Ovary (tissue), 9 donors: ENCODE results near the gene CUBN. TPM values are rescaled to one million over a fixed set of nuclear protein-coding genes. Genes with fewer than 3 reads are reported as not detected.

Experiments used
- DNase-seq, 5 donors: peaks; one replicate each; pipeline ENCODE4 v3.0.0-alpha.2; 2019 to 2020
- H3K27ac ChIP-seq, 2 donors: fragments of 200-600 bp; one replicate each; pipeline versions ENCODE4 v1.5.1 to v1.8.0; 2019 to 2022
- H3K27me3 ChIP-seq: fragments of 200-600 bp; one replicate; pipeline ENCODE4 v1.8.0; 2022
- H3K36me3 ChIP-seq: fragments of 200-600 bp; sonication (generic); one replicate; pipeline ENCODE4 v1.5.1; 2019
- H3K4me1 ChIP-seq: one replicate; pipeline ENCODE4 v1.8.1; 2013; ENCODE audit warnings: mild to moderate bottlenecking, moderate library complexity; ENCODE audit not compliant: insufficient read depth
- H3K4me3 ChIP-seq: fragments of 200-600 bp; sonication (generic); one replicate; pipeline ENCODE4 v1.5.1; 2017
- H3K9me3 ChIP-seq, 2 donors: fragments of 200-600 bp in 1 of 2; sonication (generic) in 1 of 2; one replicate each; pipeline versions ENCODE4 v1.5.1 to v1.8.1; 2013 to 2019; ENCODE audit warnings: mild to moderate bottlenecking in 1 of 2, moderate library complexity in 1 of 2
- EP300 ChIP-seq: sonication (generic); formaldehyde crosslinking; IDR thresholded peaks from one replicate; pipeline ENCODE4 v1.6.1; 2017; ENCODE audit warnings: antibody characterized with exemption
- POLR2A ChIP-seq: fragments of 450-650 bp; IDR thresholded peaks from one replicate; pipeline ENCODE4 v1.6.1; 2017; ENCODE audit warnings: antibody characterized with exemption, mild to moderate bottlenecking, moderate library complexity
- WGBS, 3 donors: extraction: QIAGEN DNeasy Blood & Tissue Kit in 1 of 3; methylation state at CpG; one replicate each; pipeline versions ENCODE4 v1.1.5 to v1.1.7; 2013 to 2017; 5-methylcytosine and 5-hydroxymethylcytosine counted together
- intact Hi-C, 4 donors: fragments of 100-400 bp; cut with DNase I; formaldehyde crosslinking; loops; one replicate each; pipeline versions ENCODE4 v1.11.0 to v1.15.1; 2022 to 2023
- polyA plus RNA-seq, 2 donors: library from polyadenylated mRNA; stranded (reverse); fragments of 200-250 nt in 1 of 2; fragments of 350-450 nt in 1 of 2; fragmentation: Illumina TruSeq in 1 of 2; extraction: RNeasy Lipid Tissue Mini Kit (QIAGEN cat#74804) in 1 of 2; gene quantifications; one replicate each; pipeline ENCODE4 v1.2.3, GENCODE V29; 2013 to 2014
- total RNA-seq, 7 donors: library from RNA; depleted of rRNA in 2 of 7; stranded (reverse); fragments of >200 nt in 2 of 7; fragmentation: NEBNext Ultra II Directional in 3 of 7; extraction: Animal tissue kit (Norgen Biotek cat#: 25700) in 3 of 7; gene quantifications; one replicate each; pipeline versions ENCODE4 v1.1.0 to v1.2.4, GENCODE V29; 2016 to 2023
- TF ChIP-seq, protein P1 (sequence below), 3 donors: fragments of 450-650 bp in 2 of 3; fragments of 200-600 bp in 1 of 3; IDR thresholded peaks; one replicate each; pipeline versions ENCODE4 v1.5.1 to v1.8.0; 2016 to 2022; ENCODE audit warnings: antibody characterized with exemption in 3 of 3, mild to moderate bottlenecking in 1 of 3
- donor health status: DM: no; HTN: no; CAD: no; lungs with moderate emphysema.
- donor health status: DM: no; HTN: no; CAD: no.
- donor health status: Bipolar disorder and iron deficiency.
- donor health status: DM: yes; HTN: yes; CAD: no.
- donor health status: DM: no; HTN: no; CAD: no.
- donor health status: DM: yes; HTN: yes; CAD: no.

The CUBN gene
- total and polyA plus RNA-seq, 9 donors = 1.9 to 5.8 (median 4.0) TPM

GRCh38 chr10:16890691-16891090 lies 238.9 kb downstream of the CUBN start:
- H3K9me3 ChIP-seq = no peaks in the 10 kb centered on the region
- H3K4me3 ChIP-seq = no peak overlapping the region
- no peaks in the 10 kb centered on the region for H3K4me1 ChIP-seq
- DNase-seq = no peak
- intact Hi-C loops = loop anchor here in 1 of 4 donors (5.0 kb wide), 1 partner anchor 347 kb away; no protein-coding TSS in a partner anchor
- H3K27ac ChIP-seq = no peak overlapping the region
- WGBS, 3 donors = 59 to 66% (median 64%) methylated on average over 6 of the region's 6 CpGs
- H3K27me3 ChIP-seq = no peaks in the 10 kb centered on the region
- TF ChIP-seq EP300 (no peak), POLR2A (no peak)
- TF ChIP-seq, protein P1, sequence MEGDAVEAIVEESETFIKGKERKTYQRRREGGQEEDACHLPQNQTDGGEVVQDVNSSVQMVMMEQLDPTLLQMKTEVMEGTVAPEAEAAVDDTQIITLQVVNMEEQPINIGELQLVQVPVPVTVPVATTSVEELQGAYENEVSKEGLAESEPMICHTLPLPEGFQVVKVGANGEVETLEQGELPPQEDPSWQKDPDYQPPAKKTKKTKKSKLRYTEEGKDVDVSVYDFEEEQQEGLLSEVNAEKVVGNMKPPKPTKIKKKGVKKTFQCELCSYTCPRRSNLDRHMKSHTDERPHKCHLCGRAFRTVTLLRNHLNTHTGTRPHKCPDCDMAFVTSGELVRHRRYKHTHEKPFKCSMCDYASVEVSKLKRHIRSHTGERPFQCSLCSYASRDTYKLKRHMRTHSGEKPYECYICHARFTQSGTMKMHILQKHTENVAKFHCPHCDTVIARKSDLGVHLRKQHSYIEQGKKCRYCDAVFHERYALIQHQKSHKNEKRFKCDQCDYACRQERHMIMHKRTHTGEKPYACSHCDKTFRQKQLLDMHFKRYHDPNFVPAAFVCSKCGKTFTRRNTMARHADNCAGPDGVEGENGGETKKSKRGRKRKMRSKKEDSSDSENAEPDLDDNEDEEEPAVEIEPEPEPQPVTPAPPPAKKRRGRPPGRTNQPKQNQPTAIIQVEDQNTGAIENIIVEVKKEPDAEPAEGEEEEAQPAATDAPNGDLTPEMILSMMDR (IDR thresholded peaks at IDR 0.05) = no peak
- H3K36me3 ChIP-seq = no peaks in the 10 kb centered on the region

- 20% methylated on average over 3 of the region's 3 CpGs for WGBS, 3 donors
- no peaks in the 10 kb centered on the region for H3K9me3 ChIP-seq
- H3K36me3 ChIP-seq = no peaks in the 10 kb centered on the region
- no peak overlapping the region for H3K27ac ChIP-seq
- DNase-seq = no peak
- no peak overlapping the region for H3K4me3 ChIP-seq
- intact Hi-C loops = no loop called here
- TF ChIP-seq EP300 (no peak), POLR2A (no peak)
- TF ChIP-seq, protein P1 (IDR thresholded peaks at IDR 0.05) = no peak
- H3K27me3 ChIP-seq = no peaks in the 10 kb centered on the region
- H3K4me1 ChIP-seq = no peaks in the 10 kb centered on the region
Measured at GRCh38 chr10:16887565-16887964, 242.0 kb downstream of the CUBN start.

- intact Hi-C loops = no loop called here
- Histone ChIP-seq H3K27ac (no peak overlapping the region), H3K9me3 (no peaks in the 10 kb centered on the region), H3K27me3 (no peaks in the 10 kb centered on the region), H3K4me3 (no peak overlapping the region), H3K4me1 (no peaks in the 10 kb centered on the region), H3K36me3 (no peaks in the 10 kb centered on the region)
- TF ChIP-seq, protein P1 (IDR thresholded peaks at IDR 0.05) = no peak
- TF ChIP-seq EP300 (no peak), POLR2A (no peak)
- 88 to 91% (median 91%) methylated on average over 2 of the region's 2 CpGs for WGBS, 3 donors
- DNase-seq = no peak
Measured at GRCh38 chr10:16886031-16886430, 243.6 kb downstream of the CUBN start.

- Histone ChIP-seq H3K9me3 (no peaks in the 10 kb centered on the region), H3K27ac (no peak overlapping the region), H3K4me3 (no peak overlapping the region), H3K36me3 (no peaks in the 10 kb centered on the region), H3K4me1 (no peaks in the 10 kb centered on the region), H3K27me3 (no peaks in the 10 kb centered on the region)
- WGBS, 3 donors = 96 to 98% (median 96%) methylated on average over 2 of the region's 2 CpGs
- DNase-seq = no peak
- intact Hi-C loops = no loop called here
- TF ChIP-seq, protein P1 (IDR thresholded peaks at IDR 0.05) = no peak
- TF ChIP-seq EP300 (no peak), POLR2A (no peak)
Measured at GRCh38 chr10:16884497-16884896, 245.1 kb downstream of the CUBN start.
